T follicular helper cell (primary cell): Measurements from ENCODE around the gene SSBP4.

Experiments
- DNase-seq: peaks from one replicate; pipeline ENCODE4 v3.0.0-alpha.2; 2020; ENCODE audit warnings: low read depth

SSBP4 gene

DNA sequence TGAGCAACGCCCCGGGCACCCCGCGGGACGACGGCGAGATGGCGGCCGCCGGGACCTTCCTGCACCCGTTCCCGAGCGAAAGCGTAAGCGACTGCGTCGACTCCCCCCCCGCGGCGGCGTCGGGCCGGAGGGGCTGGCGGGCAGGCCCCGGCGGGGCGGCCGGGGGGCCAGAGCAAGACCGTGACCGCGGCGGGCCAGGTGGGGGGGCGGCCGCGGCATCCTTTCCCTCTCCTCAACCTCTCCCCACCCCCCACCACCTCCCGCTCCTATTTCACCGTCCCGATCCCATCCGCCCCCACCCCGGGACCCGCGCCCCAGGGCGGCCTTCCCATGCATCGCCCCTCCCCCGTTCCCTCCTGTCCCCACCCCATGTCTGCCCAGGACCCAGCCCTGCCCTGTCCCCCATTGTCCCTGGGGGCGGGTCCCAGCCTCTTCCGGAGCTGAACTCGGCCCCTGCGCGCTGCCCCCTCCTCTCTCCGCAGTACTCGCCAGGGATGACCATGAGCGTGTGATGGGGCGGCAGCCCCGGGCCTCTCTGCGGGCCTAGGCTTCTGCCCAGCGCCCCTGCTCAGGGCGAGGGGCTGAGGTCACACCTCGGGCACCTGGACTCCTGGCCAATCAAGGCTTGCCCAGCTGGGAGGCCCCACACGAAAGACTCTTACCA, 14.7 kb downstream of the SSBP4 start:
- no peak for DNase-seq

DNA sequence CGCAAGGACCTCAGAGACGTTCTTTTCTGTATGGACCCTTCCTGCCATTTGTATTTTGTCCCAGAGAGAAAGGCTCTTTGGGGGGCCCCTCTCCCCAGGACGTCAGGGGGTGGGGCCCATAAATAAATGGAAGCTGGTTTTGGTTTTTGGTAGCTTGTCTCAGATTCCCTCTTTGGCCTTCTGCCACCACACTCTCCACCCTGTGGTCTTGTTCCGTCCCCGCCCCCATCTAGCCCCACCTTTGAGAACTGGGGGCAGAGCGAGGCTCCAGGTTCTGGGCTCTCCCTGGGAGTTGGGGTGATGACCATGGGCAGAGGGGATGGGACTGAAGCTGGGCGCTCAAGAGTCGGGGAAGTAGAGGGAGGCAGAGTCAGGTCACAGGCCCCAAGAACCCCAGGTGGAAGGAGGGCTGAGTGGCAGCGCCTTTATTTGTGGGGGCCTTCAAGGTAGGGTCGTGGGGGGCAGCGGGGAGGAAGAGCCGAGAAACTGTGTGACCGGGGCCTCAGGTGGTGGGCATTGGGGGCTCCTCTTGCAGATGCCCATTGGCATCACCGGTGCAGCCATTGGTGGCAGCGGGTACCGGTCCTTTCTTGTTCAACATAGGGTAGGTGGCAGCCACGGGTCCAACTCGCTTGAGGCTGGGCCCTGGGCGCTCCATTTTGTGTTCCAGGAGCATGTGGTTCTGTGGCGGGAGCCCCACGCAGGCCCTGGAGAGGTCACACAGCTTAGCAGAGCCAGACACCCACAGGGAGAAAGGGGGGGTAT, 15.4 kb downstream of the SSBP4 start:
- no peak for DNase-seq

DNA sequence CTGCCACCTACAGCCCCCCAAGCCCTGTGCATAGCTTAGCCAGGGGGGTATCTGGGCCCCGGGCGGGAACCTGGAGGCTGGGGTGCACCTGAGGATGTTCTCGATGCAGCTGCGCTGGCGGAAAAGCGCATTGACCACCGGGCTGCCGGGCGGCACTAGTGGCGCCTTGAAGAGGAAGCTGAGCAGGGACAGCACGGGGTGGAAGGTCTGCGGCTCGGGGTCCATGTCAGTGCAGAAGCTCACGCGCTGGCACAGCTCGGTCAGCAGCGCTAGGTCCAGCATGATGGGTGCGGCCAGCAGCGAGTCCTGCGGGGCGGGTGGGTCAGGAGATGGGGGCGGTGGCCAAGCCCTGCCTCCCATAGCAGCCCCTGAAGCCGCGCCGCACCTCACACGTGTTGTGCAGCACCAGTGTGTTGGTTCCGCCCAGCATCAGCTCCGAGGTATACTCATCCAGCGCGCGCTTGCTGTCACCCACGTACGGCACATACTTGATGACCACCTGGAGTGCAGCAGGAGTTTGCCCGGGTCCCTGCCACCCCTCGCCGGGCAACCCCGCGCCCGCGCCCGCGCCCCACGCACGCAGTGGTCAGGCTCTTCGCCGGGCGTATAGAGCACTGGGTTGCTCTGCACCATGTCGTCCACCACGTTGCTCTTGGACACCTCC, 16.1 kb downstream of the SSBP4 start:
- DNase-seq = no peak

DNA sequence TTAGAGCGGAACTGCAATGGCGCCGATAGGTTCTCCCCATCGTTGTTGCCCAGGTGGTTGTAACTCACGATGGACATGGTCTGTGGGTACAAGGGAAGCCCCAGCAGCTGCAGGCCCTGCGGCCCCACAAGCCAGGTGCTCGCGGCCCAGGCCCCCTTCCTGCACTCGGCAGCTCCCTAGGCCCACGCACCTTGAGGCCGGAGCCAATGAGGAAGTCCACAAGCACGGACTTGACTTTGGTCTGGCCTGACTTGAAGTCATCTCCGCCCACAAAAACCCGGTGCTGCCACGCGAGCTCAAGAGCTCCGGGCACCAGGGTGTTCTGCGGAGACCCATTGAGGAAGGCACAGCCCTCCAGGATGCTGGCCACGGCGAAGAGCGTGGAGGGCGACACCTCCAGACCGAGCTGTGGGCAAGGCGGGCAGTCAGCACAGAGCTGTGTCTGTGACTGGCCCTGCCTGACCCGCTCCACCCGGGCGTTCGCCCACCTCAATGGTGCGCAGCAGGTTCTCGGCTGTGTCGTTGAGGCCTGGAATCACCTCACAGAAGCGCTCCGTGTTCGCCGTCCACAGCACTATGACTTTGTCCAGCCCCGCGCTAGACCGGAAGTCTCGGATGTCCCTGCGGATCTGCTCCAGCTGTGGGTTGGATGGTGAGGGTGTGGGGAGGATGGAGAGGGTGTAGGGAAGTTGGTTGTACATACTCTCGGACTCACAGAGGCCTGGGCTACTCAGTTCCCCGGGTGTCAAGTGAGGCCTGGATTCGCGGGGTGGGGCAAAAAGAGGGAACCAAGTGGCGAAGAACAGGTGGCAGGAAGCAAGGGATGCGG, 16.9 kb downstream of the SSBP4 start:
- DNase-seq = no peak

DNA sequence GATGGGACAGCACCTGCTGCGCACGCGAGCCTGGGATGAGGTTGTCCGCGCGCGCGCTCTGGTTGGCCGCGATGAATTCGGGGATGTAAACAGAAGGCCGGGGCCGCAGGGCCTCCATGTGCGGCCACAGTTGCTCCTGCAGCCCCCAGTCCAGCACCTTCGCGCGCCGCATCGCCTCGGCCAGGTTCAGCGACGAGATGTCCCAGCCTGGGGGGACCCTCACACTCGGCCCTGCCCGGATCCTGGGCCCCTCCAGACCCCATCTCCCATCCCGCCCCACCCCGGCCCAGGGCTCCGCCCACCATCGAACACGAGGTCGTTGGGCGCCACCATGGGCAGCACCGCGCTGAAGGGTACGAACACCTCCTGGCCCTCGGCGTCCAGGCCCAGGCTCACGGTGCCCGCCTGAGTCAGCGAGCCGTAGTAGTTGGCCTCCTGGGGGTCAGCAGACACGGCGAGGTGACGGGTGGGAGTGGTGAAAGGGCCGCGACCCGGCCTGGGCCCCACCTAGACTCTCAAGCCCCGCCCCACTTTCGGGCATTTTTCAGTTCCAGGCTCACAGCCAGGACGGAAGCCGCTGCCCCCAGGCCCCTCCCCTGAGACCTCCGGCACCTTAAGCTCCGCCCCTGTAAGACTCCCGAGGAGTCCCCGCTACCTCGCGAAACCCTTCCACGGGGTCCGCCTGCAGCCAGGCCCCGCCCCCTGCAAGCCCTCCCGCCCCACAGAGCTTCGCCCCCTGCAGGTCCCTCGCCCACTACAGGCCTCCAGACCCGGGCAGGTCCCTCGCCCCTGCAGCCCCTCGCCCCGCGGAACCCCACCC, 17.7 kb downstream of the SSBP4 start:
- DNase-seq = peak; percentile 65

DNA sequence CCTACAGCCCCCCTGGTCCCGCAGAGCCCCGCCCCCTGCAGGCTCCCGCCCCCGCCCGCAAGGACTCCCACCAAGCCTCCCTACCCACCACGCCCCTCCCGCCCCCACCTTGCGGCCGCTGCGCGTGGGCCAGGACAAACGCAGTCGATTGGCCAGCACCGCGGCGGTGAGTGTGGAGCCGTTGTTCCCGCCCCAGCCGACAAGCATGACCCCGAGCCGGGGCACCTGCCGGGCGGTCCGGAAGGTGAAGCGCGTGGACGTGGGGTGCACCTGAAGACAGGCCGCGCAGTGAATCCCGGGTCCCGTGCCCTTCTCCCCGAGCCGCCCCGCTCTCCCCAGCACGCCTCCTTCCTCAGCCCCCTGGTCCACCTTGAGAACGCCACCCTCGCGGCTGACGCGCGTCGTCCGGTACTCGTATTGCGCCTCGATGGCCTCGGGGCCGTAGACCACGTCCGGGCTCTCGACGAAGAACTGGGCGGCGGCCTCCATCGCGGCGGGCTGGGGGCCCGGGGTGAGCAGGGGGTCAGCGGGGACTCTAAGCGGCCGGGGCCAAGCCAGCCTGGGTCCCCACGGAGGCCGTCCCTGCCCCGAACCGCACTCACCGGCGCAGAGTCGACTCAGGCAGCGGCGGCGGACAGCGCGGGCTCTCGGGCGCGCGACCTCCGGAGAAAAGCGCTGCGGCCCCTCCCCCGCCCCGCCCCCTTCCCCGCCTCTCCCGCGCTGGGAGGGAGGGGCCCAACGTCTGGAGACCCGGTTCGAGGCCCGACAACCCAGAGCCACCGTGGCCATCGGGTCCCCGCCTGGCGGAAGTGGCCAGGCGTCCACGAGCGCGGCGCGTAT, 18.5 kb downstream of the SSBP4 start, which contains the start of gene ISYNA1:
ISYNA1 (minus strand) TSS at position 643 of the 840 bp plus-strand sequence; CDS start at position 489, 154 bp downstream.
- no peak for DNase-seq

DNA sequence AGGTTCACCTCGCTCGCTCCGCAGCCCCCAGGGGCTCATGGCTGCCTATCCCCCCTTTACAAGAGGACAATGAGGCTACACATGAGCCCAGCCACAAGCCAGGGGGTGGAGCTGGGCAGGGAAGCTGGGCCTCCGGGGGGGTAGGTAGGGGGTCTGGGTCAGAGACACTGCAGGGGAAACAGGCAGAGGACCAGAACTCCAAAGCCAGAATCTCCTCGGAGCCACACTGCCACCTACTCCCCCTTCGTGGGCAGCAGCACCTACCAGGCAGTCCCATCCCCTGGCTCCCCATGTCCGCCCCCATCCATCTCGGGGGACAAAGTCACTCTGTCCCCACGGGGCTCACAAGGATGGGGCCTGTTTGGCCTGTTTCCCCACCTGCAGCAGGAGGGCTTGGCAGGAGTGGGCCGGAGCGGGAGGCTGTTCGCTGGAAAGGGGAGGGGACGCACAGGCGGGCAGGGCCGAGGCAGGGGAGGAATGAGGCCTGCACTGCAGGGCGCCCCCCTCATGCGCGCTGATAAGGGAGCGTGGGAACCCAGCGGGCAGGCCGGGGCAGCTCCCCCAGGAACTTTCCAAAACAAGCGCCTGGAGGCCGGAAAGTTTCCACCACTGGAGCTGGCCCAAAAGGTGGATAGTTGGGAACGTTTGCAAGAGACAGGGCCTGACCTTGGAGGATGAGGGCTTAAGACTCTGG, 19.3 kb downstream of the SSBP4 start:
- no peak for DNase-seq

DNA sequence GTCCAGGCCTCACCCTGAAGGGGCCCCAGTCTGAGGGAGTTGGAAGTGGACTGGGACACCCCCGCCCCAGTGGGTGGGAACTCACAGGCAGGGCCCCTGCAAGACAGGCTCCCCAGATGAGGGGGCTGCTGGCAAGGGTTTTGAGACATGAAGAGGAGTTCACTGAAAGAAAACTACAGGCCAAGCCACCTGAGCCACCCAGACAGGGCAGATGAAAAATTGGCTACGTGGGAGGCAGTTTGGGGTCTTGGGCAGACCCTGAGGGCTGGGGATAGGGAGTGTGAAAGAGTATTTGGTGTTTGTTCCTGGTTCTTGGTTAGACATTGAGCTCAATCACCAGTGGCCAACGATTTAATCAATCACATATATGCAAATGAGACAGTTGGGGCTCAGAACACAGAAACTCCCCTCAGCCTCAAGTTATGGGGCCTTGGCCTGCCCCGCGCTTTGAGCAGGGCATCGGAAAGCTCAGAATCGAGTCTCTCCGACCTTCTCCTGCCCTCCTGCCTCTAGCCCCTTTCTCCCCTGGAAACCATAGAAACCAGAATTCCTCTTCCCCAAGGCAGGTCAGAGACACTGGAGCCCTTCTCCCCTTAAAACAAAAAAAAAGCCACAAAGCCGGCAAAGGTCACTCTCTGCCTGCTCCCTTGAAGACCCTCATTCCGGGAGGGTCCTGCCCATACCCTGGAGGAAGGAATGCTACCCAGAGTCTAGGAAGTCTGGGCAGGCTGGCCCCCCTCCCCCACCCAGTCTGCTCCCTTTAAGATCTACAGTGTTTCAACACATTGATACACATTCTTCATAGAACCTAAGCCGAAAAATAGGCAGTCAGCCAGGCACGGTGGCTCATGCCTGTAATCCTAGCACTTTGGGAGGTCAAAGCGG, 20.1 kb downstream of the SSBP4 start:
- no peak for DNase-seq

DNA sequence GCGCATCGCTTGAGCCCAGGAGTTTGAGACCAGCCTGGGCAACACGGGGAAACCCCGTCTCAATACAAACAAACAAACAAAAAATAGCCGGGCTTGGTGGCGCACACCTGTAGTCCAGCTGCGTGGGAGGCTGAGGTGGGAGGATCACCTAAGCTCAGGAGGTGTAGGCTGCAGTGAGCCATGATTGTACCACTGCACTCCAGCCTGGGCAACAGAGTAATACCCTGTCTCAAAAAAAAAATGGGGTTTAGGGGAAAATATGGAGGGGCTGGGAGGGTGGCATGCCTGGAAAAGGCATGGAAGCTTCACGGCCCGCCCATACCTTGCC, 20.7 kb downstream of the SSBP4 start:
- no peak for DNase-seq

DNA sequence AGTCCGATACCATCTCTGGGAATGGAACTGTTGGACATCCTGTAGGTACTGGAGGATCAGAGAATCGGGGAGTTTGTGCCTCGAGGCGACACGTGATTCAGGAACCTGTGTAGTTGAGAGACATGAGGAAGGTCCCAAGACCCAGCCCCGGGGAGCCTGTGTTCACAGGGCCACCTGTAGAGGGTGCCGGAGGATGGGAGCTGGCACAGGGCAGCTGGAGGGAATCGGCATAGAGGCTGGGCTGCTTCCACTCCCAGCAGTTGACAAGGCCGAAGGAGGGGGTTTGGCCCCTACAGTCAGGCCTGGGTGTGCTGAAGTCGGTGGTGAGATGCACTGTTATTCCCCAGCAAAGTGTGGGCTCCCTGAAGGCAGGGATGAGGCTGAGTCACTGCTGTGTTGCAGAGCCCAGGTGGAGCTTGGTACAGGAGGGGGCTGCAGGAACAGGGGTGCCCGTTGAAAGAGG, 21.2 kb downstream of the SSBP4 start:
- DNase-seq = no peak

DNA sequence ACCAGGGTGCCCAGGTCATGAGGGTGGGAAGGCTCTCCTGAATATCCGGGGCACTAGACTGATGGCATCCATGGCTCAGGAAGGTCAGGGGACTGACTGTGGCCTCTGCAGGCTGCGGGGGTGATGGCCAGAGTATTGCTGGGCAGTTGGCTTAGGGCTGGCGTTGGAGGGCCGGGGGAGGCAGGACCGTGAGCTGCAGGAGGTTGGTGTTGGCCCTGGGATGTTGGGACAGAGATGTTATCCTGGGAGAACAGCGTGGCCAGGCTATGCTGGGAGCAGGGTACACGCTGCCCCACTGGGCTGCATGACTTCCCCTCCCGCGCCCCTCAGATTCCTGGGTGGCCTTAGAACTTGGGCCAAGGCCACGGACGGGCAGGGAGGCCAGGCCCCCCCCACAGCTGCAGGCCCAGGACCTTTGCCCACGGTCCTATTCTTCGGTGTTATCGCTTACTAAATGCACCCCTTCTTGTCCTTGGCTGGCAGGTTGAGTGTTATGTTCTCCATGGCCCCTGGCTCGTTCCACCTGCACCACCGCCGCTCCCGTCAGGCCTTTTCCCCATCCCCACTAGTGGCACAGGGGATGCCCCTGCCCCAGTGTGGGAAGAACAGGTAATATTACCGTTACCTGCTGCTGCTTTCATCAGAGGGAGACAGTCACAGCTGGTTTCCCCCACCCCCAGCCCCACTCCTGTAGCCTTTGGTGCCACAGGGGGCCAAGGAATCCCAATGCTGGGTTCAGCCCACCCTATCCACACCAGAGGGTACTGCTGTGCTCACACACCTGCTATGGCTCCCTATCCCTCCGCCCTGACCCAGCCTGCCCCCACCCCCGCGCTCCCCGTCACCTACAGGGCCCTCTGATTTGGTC, 22.0 kb downstream of the SSBP4 start:
- DNase-seq = no peak

DNA sequence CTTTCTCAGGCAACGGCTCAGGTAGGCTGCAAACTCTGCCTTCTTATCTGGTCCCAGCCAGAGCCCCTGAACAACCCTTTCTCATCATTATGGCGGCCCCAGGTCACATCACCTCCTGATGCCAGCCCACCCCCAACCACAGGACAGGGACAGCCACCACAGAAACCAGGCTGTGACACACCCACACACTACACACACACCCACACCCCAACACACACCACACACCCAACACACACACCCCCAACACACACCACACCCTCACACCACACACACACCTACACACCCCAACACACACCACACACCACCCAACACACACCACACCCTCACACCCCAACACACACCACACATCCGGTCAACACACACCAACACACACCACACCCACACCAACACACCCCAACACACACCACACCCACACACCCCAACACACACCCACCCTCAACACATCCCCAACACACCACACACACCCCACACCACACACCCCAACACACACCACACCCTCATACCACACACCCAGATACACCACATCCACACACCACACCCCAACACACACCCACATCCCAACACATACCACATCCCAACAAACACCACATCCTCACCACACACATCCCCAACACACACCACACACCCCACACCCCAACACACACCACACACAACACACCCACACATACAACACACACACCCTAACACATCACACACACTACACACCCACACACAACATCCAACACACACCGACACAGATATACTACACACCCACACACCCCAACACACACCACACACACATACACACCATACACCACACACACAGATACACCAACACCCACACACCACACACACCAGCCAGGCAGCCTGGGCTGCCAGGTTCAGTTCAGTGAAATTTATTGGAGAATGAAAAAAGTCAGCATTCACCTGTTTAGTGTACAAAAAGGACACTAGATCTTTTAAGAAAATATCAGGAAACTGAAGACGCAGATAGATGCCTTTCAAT, 22.9 kb downstream of the SSBP4 start:
- DNase-seq = no peak

DNA sequence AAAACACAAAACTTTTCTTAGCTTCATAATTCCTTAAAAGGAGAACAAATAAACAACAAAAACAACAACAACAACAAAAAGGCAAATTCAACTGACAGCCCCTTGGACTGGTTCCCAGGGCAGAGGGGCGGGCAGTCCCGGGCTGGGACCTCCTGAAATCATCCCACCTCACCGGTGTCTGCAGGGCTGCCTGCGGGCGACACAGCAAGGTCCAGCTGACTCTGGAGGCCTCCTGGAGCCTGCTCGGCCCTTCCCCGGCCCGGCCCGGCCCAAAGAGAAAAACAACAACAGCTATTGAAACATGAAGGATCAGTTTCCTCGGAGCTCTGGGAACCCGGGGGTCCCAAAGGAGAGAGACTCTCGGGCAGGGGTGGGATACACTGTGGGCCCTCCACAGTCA, 23.7 kb downstream of the SSBP4 start:
- DNase-seq = no peak

DNA sequence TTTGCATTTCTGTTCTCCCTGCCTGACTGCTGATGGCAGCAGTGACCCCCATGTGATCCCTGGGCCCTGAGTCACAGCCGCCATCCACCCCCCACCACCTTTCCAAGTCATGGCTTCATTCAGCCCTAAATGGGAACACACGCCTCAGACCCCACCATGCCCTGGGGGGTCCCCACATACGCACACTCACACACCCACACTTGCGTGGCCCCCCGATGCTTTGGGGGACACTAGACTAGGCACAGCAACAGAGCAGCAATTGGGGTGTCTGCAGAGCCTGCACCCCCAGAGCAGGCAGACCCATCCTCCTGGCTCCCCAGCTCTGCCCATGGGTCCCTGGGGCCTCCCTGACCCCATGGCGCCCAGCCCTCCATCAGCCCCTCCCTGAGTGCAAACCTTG, 24.2 kb downstream of the SSBP4 start:
- DNase-seq = no peak

DNA sequence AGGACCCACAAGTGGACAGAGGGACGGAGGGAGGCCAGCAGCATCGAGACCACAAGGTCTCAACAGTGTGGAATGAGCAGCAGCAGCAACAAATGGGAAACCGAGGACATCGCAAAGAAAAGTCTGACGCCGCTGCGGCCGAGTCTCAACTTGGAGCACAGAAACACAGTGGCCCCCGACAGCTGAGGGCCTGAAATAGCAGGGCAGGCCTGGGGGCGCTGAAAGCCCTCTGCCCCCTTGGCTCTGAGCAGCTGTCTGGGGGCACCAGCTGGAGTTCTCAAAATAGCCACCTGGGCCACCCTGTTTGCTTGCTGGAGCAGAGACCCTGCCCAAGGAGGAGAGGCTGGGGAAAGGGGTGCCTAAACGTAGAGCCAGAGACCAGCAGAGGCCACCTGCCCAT, 24.6 kb downstream of the SSBP4 start:
- no peak for DNase-seq

DNA sequence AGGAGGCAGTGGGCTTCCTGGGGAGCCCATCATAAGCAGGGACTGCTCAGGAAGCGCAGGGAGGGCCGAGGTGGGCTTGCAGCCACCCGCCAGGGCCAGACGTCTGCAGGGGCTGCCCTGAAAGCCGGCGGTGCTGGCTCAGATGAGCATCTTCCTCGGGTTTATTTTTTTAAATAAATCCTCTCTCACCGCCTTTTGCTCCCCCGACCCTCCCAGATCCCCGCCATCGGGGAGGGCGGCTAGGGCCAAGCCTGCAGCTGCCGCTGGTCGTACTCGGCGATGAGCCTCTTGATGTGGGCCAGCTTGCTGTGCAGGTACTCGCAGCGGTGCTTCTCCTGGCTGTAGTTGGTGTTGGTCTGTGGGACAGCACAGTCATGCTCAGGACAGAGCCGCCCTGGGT, 25.3 kb downstream of the SSBP4 start:
- DNase-seq = no peak
